CD1c-positive myeloid dendritic cell (primary cell): ENCODE measurements around the gene NSD2.
"Not testable (repeated sequence)": the region's sequence is repeated elsewhere in the genome, so short reads cannot be mapped to it uniquely, and the experiment has no call there.

Source experiments
- DNase-seq: peaks from one replicate; pipeline ENCODE4 v3.0.0-alpha.2; 2016; ENCODE audit errors: extremely low spot score

The NSD2 gene

DNA sequence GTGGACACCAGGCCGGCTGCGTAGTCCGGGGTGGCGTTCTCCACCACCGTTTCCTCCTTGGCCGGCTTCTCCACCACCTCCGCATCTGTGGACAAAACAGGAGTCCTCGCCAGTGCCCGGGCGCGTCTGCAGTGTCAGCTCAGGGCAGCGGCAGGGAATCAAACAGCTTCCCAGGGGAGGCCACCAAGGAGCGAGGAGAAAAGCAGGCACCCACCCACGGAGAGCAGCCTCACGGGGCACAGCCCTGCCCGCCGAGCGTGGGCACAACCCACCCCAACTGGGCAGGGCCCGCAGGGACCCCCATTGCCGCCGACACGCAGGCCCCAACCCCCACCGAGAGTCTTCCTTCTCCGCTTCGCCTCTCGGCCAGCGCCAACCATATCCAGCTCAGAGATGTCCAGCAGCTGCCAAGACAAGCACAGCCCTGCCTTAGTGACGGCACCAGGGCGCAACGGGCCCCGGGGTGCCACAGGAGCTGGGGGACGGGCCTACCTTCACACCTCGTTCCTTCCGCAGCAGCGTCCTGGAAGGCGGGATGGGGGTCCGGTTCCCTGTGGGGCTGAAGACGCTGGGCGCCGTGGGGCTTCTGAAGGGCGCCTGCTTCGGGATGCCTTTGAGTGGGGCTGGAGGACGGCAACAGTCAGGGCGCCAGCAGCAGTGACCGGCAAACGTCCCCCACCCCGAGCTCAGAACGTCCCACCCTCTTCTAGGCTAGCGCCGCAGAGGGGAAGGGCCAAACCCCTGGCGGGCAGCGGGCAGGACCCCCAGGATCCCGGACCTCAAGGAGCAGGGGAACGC is 114.8 kb downstream of the NSD2 start:
- no peak for DNase-seq

DNA sequence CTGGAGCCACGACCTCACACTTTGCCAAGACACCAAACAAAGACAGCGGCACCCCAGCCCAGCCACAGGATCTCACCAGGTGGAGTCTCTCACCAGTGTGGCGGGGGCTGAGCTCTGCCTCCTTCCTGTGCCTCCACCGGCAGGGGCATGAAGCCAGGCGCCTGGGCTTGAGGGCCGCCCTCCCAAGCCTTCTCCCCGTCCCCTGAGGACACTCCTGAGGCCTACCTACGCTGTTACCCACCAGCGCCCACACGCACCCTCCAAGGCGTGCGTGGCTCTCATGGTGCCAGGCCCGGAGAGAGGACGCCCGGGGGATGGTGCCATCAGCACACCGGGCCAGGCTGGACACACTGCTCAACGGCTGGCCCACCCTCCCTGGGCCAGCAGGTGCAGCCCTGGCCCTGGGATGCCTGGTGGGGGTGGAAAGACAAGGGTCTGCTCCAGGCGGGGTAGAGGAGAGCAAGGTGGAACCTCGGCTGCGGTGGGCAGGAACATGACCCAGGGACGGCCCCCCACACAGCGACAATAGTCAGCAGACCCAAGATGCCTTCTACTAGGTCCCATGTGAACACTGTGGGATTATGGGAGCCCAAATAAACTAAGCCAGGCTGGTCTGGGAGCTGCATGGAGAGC is 115.5 kb downstream of the NSD2 start:
- no peak for DNase-seq

DNA sequence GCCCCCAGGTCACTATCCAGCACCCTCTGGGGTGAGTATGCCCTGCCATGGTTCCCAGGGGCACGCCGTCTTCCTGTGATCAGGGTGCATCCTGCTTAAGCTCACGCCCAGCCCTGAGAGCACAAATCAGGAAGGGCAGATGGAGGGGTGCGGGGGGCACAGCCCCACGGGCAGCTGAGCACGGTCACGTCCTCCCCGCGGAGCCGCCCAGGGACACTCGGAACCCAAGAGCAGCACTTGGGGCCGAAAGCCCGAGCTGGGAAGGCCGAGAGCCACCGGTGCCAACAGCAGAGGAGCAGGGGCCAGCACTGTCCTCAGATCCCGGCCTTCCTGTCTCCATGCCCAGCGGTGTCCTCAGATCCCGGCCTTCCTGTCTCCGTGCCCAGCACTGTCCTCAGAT is 116.1 kb downstream of the NSD2 start:
- DNase-seq = no peak

DNA sequence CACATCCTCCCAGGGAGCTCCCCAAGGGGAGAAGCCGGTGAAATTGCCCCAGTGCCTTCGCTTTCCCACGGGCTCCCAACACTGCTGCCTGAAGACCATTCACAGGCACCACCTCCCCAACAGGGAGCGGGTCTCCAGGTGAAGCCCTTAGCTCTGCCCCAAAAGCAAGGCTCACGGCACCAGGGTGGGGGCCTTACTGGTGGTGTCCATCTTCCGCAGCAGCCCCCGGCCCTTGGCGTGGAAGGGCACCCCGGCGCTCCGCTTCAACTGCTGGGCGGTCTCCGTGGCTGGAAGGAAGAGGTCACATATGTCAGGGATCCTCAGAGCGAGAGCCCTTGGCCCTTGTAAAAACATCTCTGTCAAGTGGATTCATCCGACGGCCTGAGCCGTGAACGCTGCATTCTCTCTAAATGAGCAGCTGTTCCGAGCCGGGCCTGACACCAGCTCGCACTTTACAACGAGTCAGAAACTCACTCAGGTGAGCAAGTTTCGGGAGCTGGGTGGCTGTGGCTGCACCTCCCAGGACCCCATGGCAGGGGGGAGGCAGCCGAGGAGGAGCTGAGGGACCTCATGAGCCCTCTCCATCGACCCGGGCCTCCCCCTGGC is 116.6 kb downstream of the NSD2 start:
- DNase-seq = no peak

DNA sequence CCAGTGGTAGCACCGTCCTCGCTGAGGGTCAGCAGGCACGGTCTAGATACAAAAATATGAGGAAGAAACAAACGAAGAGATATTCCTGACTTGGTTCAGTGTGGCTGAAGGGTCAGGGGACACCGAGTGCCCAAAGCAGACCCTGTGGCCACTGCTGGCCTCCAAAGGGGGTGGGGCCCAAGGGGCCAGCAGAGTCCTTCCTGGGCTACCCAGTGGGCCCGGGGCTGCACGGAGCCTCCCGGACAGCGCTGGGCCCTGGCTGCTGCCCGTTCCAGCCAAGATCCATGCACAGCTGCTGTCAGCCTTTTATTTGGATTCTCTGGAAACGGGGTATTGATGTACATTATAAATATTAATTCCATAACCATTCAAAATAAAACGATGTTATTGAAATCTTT is 117.1 kb downstream of the NSD2 start:
- DNase-seq = no peak

DNA sequence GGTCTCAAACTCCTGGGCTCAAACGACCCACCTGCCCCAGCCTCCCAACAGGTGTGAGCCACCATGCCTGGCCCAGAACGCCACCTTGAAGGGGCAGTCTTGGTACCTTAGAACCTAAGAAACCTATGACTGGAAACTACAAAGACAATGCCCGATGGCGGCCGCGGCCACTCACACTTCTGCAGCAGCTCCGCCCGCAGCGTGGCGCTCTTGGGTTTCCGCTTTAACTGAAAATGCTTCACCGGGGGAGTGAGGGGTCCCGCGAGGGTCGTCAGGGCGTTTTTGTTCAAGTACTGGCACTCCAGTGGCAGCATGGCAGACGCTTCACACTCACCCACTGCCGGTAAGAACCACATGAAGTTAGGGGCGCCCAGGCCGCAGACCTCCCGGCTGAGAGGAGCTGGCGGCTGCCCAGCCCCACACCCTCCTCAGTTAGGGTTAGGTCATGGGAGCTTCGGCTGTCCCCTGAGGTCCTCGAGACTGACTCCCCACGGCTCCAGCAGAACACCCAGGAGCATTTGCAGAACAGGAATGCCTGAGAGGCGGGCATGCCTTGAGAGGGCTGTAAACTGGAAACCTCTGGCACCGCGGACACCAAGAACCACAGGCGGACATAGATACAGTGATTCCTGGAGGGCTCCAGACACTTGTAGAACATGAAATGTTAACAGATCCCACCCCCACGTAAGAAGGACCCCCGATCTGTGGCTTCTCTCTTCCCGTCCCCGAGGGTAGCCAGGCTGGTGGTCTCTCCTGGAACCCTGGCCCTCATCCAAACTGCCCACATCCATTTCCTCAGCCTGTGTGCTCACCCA is 118.5 kb downstream of the NSD2 start:
- no peak for DNase-seq

DNA sequence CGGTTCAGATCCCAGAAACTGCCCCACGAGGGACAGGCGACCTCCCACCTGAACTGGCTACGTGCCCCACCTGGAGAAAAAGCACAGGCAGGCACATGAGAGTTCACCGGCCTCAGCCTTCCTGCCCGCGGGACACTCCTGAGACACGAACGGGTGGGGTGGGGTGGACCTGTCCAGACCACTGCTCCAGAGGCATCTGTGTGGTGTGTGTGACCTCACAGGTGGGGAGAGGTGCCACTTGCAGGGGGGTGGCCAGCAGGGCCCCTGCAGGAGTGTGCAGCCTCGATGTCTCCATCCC is 119.1 kb downstream of the NSD2 start:
- no peak for DNase-seq

DNA sequence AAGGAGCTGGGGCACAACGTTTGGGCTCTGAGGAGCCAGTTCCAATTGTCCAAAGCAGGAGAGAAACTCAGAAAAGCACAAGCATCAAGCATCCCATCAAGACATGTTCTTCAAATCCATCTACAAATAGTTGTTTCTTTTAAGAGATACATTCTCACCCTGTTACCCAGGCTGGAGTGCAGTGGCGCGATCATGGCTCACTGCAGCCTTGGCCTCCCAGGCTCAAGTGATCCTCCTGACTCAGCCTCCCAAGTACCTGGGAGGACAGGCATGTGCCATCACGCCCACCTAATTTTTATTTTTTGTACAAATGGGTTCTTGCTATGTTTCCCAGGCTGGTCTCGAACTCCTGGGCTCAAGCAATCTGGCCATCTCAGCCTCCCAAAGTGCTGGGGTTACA is 119.5 kb downstream of the NSD2 start:
- DNase-seq = no peak

DNA sequence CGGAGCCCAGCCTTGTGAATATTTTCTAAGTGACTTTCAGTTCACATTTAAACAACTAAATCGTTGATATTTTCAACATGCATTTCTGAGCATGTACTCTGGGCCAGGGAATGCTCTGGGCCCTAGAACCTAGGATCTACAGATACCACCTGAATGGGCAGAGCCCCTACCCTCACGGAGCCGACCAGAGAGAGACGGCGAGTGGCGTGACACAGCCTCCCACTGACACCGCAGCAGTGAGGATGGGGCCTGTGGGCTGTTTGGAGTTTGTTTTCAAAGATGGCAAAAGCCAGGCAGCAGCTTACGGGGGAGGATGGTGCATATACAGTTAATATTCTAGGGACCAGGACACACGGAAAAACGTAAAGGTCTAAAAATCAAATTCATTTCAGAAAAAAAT is 119.9 kb downstream of the NSD2 start:
- DNase-seq = no peak

DNA sequence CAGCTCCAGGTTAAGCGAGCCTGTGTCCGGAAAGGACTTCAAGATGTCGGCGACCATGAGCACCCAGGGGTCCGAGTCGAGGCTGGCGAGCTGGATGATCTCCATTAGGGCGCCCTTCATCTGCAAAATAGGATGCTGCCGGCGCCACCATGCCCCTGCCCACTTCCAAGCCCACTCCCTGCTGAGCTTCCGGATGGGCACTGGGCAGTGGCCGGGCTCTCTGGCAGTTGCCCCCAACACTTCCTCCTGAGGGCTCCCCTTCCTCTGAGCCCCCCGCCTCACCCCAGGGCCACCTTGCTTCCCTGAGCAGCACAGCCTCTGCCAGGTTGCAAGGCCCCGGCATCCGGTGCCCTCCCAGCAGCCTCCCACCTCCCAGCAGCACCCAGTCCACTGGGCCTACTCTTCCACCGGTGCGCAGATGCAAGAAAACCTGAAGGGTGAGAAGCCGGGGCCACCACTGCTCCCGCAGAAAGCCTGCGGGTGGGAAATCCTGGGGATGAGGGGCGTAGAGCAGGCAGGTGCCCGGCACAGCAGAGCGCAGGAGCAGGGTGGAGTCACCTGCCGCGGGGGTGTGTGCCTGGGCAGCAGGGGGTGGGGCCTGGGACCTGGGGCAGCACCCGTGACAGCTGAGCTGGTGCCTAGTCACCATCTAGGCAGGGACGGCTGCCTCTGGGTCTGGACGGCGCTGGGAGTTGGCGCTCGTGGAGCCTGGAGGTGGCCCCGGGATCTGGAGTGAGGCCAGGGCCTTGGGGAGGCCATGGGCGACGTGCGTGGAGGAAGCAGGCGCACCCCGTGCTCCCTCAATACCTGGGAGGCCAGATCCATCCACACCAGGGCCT is 120.6 kb downstream of the NSD2 start:
- no peak for DNase-seq

DNA sequence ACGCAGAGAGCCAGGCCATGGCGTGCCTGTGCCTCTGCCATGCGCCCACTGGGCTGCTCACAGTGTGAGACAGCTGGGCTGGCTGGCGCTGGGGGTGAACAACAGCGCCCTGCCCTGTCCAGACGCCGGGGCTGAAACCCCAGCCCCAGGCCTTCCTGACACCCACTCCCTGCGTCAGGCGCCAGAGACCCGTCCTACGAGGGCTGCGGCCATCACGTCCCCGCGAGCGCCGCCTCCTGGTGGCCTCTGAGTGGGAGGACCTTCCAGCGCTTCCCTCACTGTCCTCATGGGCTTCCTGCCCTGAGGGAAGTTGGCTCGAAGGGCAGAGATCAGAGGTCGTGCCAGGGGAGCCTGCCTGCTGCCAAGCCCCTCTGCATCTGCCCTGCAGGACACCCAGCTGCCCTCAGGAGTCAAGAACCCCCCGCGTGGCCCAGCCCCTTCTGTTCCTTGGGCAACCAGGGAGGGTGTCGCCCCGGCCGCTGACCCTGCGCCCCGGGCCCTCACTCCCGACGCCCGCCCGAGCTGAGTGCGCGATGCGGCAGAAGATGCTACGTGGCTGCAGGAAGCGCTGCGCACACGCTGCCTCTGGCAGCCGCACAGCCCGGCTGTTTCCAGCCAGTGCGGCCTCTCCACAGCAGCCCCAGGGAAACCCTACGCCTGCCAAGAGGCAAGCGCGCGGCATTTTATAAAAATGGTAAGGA is 121.4 kb downstream of the NSD2 start:
- no peak for DNase-seq

DNA sequence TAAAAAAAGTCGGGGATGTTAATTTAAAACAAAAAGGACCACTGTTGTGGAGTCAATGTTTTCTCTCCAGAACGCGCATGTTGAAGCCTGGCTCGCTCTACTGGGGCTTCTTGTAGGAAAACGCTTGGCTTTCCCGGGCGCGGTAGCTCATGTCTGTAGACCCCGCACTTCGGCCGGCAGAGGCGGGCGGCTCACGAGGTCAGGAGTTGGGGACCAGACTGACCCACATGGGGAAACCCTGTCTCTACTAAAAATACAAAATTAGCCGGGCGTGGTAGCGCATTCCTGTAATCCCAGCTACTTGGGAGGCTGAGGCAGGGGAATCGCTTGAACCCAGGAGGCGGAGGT is 122.0 kb downstream of the NSD2 start:
- DNase-seq = no peak

DNA sequence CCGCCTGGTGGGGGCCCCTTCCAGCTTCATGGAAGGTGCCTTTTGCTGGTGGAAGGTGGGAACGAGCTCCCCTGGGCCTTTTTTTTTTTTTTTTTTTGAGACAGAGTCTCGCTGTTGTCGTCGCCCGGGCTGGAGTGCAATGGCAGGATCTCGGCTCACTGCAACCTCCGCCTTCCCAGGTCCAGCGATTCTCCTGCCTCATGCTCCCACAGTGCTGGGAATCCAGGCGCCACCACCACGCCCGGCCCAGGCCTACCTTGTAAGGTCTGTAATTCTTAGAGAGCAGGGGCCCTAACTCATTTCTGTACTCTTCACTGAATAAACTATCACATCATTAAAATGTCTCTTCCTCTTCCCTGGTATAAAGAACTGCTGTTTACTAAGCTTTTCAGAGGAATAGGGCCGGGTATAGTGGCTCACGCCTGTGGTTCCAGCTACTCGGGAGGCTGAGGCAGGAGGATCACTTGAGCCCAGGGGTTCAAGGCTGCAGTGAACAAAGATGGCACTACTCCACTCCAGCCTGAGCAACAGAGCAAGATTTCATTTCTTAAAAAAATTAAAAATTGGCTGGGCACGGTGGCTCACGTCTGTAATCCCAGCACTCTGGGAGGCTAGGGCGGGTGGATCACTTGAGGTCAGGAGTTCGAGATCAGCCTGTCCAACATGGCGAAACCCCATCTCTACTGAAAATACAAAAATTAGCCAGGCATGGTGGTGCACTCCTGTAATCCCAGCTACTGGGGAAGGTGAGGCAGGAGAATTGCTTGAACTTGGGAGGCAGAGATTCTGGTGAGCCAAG is 122.7 kb downstream of the NSD2 start:
- not testable (repeated sequence) for DNase-seq

DNA sequence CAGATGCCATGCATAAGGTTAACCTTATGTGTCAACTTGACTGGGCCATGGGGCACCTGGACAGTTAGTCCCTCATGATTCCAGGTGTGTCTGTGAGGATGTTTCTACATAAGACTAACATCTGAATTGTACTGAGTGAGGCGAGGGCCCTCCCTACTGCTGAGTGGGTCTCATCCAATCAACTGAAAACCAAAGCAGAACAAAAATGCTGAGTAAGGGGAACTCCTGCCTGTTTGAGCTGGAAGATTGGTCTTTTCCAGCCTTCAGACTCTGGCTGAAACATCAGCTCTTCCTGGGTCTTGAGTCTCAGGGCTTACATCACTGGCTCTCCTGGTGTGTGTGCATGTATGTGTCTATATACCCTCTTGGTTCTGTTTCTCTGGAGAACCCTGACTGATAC is 123.7 kb downstream of the NSD2 start:
- DNase-seq = no peak

DNA sequence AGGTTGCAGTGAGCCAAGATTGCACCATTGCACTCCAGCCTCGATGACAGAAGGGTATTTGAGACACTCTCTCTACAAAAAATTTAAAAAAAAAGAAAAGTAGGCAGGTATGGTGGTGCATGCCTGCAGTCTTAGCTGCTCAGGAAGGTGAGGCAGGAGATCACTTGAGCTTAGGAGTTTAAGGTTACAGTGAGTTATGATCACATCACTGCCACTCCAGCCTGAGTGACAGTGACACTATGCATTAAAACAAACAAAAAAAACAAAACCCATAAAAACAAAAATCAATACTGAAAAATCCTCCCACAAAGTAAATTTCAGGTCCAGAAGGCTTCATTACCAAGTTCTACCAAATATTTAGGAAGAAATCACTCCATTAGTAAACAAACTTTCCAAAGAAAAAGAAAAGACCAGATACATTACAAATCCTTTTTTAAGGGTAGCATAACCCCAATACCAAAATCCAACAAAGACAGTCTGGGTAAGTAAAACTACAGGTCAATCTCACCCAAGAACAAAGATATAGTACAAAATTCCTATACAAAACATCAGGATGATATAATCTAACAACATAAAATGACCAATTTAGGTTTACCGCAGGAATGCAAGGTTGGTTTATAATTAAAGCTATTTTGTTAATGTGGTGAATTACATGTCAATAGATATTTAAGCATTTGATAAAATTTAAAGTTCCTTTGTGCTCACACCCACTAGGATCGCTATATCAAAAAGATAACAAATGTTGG is 125.8 kb downstream of the NSD2 start:
- DNase-seq = no peak

DNA sequence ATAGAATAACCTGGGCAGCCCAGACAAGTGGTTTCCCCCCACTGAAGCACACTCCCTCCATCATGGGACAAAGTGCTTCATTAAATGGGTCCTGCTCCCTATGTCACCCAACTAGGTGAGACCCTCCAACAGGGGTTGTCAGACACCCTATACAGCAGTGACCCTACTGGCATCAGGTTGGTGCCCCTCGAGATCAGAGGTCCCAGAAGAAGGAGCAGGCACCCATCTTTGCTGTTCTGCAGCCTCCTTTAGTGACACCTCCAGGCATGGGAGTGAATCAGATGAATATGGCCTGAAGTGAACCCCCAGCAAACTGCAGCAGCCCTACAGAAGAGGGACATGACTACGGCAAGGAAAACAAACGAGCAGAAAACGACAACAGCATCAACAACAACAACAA is 126.5 kb downstream of the NSD2 start:
- DNase-seq = no peak

DNA sequence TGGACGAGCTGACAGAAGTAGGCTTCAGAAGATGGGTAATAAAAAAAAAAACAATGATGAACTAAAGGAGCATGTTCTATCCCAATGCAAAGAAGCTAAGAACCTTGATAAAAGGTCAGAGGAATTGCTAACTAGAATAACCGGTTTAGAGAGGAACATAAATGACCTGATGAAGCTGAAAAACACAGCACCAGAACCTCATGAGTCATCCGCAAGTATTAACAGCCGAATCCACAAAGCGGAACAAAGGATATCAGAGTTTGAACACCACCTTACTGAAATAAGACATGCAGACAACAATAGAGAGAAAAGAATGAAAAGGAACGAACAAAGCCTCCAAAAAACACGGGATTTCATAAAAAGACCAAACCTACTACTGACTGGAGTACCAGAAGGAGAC is 127.1 kb downstream of the NSD2 start:
- no peak for DNase-seq

DNA sequence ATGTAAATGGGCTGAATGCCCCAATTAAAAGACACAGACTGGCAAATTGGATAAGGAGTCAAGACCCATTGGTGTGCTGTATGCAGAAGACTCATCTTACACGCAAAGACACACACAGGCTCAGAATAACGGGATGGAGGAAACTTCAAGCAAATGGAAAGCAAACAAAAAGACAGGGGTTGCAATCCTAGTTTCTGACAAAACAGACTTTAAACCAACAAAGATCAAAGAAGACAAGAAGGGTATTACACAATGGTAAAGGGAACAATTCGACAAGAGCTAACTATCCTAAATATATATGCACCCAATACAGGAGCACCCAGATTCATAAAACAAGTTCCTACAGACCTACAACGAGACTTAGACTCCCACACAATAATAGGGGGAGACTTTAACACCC is 128.1 kb downstream of the NSD2 start:
- not testable (repeated sequence) for DNase-seq

DNA sequence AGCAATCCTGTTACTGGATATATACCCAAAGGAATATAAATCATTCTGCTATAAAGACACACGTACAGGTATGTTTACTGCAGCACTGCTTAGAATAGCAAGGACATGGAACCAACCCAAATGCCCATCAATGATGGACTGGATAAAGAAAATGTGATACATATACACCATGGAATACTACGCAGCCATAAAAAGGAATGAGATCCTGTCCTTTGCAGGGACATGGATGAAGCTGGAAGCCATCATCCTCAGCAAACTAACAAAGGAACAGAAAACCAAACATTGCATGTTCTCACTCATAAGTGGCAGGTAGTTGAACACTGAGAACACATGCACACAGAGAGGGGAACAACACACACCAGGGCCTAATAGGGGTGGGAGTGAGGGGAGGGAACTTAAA is 132.2 kb downstream of the NSD2 start:
- DNase-seq = not testable (repeated sequence)

DNA sequence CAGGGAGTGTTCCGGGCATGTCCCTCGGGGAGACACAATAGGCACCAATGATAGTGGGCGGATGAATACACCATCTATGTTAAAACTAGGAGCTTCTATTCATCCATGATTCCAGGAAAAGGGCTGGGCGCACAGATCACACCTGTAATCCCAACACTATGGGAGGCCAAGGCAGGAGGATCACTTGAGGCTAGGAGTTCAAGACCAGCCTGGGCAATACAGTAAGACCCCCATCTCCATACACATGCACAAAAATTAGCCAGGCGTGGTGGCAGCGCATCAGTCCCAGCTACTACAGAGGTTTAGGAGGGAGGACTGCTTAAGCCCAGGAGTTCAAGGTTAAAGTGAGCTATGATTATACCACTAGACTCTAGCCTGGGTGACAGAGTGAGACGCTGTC is 135.2 kb downstream of the NSD2 start:
- no peak for DNase-seq
